NCI-H526 treated with DMSO at 0.1 percent for 48 hours (cell line): Measurements from ENCODE around the gene SPDEF.
A peak's percentile ranks its signal among the peaks of the same experiment; 100 is the strongest.

Source experiments
- DNase-seq: peaks from one replicate; lab custom pipeline; 2025; lab: John Stamatoyannopoulos, UW

SPDEF gene

DNA sequence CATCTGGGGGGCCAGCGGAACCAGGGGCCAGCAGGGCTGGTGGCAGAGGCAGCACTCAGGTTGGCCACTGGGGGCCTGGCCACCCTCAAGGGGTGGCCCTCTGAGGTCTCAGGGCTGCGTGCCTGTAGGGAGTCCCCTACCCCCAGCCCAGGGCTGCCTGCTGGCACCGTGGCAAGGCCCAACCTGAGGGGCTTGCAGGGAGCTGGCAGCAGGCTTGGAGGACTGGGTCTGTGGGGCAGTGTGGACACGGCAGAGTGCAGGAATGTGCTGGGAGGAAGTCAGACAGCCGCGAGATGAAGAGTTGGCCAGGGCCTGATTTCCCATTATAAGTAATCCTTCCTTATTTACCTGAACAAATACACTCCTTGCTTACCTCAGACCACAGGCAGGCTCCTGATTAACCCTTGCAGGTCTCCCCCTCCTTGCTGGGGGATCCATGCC lies at the start of gene SPDEF:
Gene SPDEF, minus strand, starts transcription at position 299 of the 441 bp plus-strand sequence. CDS start 11,874 bp downstream, outside the sequence.
- peak; percentile 70 for DNase-seq

- no peak for DNase-seq
Observed at GRCh38 chr6:34603707-34604106, 47.6 kb upstream of the SPDEF start.

GRCh38 chr6:34602318-34603111 lies 46.4 kb upstream of the SPDEF start:
- no peak for DNase-seq

DNA sequence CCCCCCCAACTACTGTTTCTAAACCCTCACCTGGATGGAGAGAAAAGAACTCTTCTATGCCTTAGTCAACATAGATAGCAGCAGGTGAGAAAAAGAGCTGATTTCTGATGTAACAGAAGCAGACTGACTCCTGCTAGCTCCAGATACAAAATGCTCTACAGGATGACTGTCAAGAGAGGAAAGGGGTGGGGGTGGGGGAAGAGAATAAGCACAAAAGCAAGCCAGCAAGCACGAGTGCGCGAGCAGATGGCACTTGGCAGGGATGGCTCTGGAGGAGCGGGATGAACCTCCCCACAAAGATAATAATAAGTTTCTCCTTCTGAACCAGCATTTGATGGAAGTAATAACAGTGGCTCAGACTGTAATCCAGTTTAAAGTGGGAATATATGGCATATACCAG lies 45.6 kb upstream of the SPDEF start:
- DNase-seq: no peak

DNA sequence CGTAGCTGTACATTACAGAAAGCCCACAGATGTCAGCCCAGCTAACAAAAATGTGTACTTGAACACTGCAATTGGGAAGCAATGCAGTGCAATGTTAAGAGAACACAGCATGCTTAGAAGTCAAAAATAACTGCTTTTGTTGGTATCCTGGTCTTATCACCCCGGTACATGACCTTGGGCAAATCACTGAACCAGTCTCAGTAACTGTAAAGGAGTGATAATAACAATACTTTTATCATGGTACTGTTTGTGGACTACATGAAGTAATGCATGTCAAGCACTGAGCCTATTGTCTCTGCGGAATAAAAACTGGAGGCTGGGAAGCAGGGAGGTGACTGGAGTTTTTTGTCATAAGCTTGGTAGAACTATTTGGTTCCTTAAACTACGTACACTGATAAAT lies 44.7 kb upstream of the SPDEF start:
- no peak for DNase-seq

DNA sequence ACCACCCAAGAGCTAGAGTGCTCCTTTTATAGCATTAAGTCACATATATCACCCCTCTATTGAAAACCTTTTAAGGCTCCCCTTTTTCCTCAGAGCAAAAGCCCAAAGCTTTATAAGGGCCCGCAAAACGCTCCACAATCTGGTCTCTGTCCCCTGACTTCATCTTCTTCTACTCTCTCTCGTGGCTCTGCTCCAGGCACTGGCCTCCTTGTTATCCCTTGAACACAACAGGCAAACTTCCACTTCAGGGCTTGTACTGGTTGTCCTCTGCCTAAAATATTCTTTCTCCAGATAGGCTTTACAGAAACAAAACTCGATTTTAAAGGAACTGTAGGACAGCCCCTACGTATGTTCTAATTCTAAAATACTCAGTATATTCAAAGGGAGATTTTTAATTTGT lies 44.0 kb upstream of the SPDEF start:
- DNase-seq: no peak

- DNase-seq: no peak
Observed at GRCh38 chr6:34598712-34599111, 42.6 kb upstream of the SPDEF start.

GRCh38 chr6:34597605-34598353 lies 41.6 kb upstream of the SPDEF start:
- no peak for DNase-seq

- no peak for DNase-seq
Observed at GRCh38 chr6:34596798-34597197, 40.7 kb upstream of the SPDEF start.

- no peak for DNase-seq
Observed at GRCh38 chr6:34595332-34596184, 39.4 kb upstream of the SPDEF start.

DNA sequence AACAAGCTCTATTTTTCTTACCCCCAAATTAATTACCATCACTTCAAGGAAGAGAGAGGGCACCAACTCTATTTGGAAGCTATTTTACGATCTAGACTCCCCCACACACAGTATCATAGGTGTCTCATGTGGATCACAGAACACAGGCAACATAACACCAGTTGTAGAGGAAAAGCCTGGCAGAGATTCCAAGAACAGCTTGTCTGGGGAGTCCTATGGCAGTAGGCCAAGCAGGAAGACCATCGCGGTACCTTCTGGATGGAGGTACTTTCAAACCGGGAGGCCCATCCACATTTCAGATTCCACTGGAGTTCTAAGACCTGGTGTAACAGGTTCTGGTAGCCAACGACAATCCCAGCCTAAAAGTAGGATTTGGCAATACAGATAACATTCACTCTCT lies 37.6 kb upstream of the SPDEF start:
- no peak for DNase-seq

DNA sequence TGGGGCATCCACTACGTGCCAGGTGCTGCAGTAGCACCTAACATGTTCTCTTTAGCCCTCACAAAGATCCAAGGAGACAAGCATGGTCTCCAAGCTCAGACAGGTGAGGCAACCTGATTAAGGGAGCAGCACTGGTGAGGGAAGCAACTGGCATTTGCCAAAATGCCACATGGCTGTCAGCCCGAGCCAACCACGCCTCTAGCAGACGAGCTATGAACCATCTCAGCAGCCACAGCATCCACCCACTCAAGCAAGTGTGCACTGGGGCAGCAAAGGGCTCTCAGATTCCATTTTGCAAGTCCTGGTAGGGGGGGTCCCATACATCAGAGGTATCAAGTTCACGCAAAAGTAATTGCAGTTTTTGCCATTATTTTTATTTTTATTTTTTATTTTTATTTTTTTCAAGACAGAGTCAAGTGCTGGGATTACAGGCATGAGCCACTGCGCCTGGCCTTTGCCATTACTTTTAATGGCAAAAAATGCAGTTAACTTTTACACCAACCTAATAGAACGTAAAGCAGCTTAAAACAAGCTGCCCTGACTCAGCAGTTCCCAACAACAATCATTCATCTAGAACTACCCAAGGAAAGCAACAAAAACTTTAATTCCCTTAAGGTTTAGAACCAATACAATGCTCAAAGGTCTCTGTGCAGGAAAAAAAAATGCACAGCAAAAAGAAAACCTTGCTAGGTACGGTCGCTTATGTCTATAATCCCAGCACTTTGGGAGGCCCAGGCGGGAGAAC lies 36.3 kb upstream of the SPDEF start:
- DNase-seq: no peak

- DNase-seq: no peak
Observed at GRCh38 chr6:34589691-34590090, 33.6 kb upstream of the SPDEF start.

DNA sequence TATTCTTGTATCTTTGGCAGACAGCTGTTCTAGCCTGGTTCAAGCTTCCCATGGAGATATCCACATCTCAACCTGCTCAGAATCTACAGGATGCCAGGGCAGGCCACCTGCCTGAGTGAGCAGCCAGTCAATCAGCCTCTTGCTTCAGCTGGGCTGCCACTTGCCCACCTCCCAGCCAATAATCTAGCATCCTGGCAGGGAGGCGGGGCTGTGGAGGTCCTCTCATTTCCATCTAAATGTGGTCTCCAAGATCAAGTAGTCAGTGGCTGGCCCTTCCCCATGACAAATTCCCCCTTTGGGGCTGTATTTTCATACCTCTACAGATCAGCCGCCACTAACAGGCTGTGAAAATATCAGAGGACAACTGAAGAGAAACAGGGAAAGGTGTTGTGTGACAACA lies 33.0 kb upstream of the SPDEF start:
- DNase-seq: no peak

GRCh38 chr6:34587851-34588250 lies 31.7 kb upstream of the SPDEF start:
- no peak for DNase-seq

- no peak for DNase-seq
Observed at GRCh38 chr6:34587325-34587724, 31.2 kb upstream of the SPDEF start.

DNA sequence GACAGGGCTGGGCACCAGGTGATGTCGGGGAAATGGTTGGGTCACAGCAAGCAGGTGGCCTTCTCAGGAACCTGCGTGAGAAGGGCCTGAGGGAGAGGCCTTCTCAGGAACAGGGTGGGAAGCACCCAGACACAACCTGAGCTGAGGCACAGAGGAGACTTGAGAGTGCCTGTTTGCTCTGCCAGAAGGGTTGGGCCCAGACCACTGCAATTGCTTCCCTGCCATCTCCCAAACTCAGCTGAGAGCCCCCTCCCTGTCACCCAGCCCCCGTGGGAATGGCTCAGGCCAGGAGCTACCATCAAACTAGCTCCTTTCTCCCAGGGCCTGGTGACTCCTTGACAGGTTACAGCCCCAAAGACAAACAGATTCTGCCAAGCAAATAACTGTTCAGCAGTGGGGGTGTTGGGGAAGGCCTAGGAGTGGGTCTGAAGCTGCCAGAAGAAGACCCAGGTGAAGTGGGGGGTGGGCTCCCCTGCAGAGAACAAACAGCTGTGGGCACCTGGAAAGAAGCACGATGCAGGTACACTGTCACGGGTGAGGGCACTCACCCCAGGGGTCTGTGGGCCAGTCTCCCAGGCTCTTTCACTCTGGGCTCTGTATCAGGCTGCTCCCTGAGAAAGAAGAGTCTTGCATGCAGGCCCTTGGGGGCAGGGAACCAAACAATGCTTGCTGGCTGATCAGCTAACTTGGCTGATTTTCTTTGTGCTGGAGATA lies 30.4 kb upstream of the SPDEF start:
- no peak for DNase-seq

GRCh38 chr6:34585512-34586061 lies 29.5 kb upstream of the SPDEF start:
- DNase-seq: no peak

DNA sequence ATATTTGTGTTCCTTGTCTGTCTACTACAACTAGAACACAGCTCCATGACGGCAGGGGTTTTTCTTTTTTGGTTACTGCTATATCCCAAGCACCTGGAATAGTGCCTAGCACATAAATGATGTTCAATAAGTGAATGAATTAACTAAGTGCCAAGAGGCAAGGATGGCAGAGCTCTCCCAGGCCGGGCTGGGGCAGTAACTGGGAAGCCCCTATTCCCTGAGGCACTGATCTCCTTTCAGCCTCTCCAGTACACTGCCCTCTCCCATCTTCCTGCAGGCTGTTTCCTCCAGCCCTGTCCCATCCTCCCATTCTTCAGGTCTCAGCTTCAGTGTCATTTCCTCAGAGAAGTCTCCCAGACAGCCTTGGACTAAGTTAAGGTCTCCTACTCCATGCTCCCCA lies 29.0 kb upstream of the SPDEF start:
- no peak for DNase-seq

- no peak for DNase-seq
Observed at GRCh38 chr6:34584694-34585093, 28.6 kb upstream of the SPDEF start.
